GM06990 (cell line): Measurements from ENCODE around the gene TPST2.

Experiments used
- DNase-seq: peaks from one replicate; pipeline ENCODE4 v3.0.0-alpha.2; 2011; ENCODE audit not compliant: insufficient read length; ENCODE audit errors: extremely low read depth
- H3K27me3 ChIP-seq: replicated peaks from 2 replicates; pipeline ENCODE4 v1.6.0; 2011; ENCODE audit warnings: low read length; ENCODE audit not compliant: control insufficient read depth, insufficient read depth
- H3K36me3 ChIP-seq: 2 replicates; pipeline ENCODE4 v1.5.1; 2011; ENCODE audit warnings: low read length; ENCODE audit not compliant: control insufficient read depth, insufficient read depth
- H3K4me3 ChIP-seq: replicated peaks from 2 replicates; pipeline ENCODE4 v1.5.1; 2011; ENCODE audit warnings: low read depth, mild to moderate bottlenecking, control low read depth, low read length
- TF ChIP-seq, protein P1 (sequence below): IDR thresholded peaks from 2 replicates; pipeline ENCODE4 v1.5.1; 2011; ENCODE audit warnings: low read length, control low read depth, mild to moderate bottlenecking, inconsistent platforms; ENCODE audit not compliant: insufficient read depth, poor library complexity, severe bottlenecking

TPST2 gene

GRCh38 chr22:26477341-26477731 is 112.6 kb downstream of the TPST2 start:
- Histone ChIP-seq H3K36me3 (0 out of 2 replicates have a peak, but pooled peaks cover 1% of the 10 kb centered on the region), H3K27me3 (no peaks in the 10 kb centered on the region), H3K4me3 (no peak overlapping the region)
- no peak for DNase-seq
- TF ChIP-seq, protein P1, sequence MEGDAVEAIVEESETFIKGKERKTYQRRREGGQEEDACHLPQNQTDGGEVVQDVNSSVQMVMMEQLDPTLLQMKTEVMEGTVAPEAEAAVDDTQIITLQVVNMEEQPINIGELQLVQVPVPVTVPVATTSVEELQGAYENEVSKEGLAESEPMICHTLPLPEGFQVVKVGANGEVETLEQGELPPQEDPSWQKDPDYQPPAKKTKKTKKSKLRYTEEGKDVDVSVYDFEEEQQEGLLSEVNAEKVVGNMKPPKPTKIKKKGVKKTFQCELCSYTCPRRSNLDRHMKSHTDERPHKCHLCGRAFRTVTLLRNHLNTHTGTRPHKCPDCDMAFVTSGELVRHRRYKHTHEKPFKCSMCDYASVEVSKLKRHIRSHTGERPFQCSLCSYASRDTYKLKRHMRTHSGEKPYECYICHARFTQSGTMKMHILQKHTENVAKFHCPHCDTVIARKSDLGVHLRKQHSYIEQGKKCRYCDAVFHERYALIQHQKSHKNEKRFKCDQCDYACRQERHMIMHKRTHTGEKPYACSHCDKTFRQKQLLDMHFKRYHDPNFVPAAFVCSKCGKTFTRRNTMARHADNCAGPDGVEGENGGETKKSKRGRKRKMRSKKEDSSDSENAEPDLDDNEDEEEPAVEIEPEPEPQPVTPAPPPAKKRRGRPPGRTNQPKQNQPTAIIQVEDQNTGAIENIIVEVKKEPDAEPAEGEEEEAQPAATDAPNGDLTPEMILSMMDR = no peak

DNA sequence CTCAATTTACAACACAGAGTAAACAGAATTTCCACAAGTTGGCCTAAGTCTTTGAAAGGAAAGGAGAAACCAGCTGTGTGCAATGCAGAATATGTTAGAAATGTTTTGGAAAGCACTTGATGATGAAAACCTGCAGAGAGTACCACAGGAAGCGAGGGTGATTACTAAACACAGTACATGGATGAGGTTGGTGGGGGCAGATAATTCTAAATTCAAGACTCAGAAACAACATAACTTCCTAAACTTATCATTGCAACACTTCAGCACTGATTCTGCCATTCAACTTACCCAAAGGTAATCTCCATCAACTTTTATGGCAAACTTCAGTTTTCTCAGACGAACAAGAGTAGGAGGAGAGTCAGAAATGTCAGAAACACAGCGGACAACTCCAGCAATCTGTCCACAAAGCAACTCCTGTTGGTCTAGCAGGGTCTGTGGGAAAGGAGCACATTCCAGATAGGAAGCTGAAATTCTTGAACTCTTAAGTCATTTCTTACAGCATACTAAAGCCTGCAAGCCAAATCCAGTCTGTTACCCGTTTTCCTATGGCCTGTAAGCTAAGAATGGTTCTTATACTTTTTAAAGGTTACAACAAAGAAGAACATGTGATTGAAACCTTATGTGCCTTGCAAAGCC is 113.1 kb downstream of the TPST2 start:
- no peak overlapping the region for H3K4me3 ChIP-seq
- peaks cover 1% of the 10 kb centered on the region; the same call in 1 of the 2 replicates for H3K36me3 ChIP-seq
- TF ChIP-seq, protein P1 = no peak
- H3K27me3 ChIP-seq = no peaks in the 10 kb centered on the region
- DNase-seq = no peak

GRCh38 chr22:26474682-26475081 is 115.2 kb downstream of the TPST2 start:
- DNase-seq = no peak
- no peak overlapping the region for H3K4me3 ChIP-seq
- peaks cover 17% of the 10 kb centered on the region for H3K36me3 ChIP-seq
- H3K27me3 ChIP-seq = no peaks in the 10 kb centered on the region
- TF ChIP-seq, protein P1 = no peak
